Right lobe of liver (tissue), 4 donors: ENCODE data around the gene PRKCQ.
"Not testable (repeated sequence)": the region's sequence is repeated elsewhere in the genome, so short reads cannot be mapped to it uniquely, and the experiment has no call there.

Experiments
- CTCF ChIP-seq, 4 donors: fragments of 200-600 bp in 3 of 4; fragments of 450-650 bp in 1 of 4; IDR thresholded peaks; one replicate each; pipeline versions ENCODE4 v1.5.1 to v1.8.0; 2016 to 2022; ENCODE audit warnings: antibody characterized with exemption in 4 of 4, mild to moderate bottlenecking in 2 of 4
- POLR2A ChIP-seq: fragments of 450-650 bp; IDR thresholded peaks from one replicate; pipeline ENCODE4 v1.6.1; 2017; ENCODE audit warnings: antibody characterized with exemption, mild to moderate bottlenecking
- donor health status: DM: no; HTN: no; CAD: no.
- donor health status: DM: no; HTN: no; CAD: no.
- donor health status: DM: no; HTN: yes; CAD: no.

GRCh38 chr10:6472710-6473005 is 107.4 kb downstream of the PRKCQ start:
- TF ChIP-seq CTCF (IDR thresholded peaks at IDR 0.05); POLR2A: not testable (repeated sequence)
